ENCODE results near the gene ATP2C2. TPM values are rescaled to one million over a fixed set of nuclear protein-coding genes. Genes with fewer than 3 reads are reported as not detected.

ATP2C2 gene
- total RNA-seq, 1 donor from 2014 or later = not detected

- DNase-seq (ENCODE audit: extremely low read depth, low read depth, low spot score) = no peak
Measured at GRCh38 chr16:84508502-84508901, 140.2 kb downstream of the ATP2C2 start.

GRCh38 chr16:84509032-84509950 lies 141.0 kb downstream of the ATP2C2 start:
- DNase-seq (ENCODE audit: extremely low read depth, low read depth, low spot score) = no peak

GRCh38 chr16:84511180-84511800 lies 143.0 kb downstream of the ATP2C2 start:
- peak; percentile 48 for DNase-seq (ENCODE audit: extremely low read depth, low read depth, low spot score)

- no peak for DNase-seq (ENCODE audit: extremely low read depth, low read depth, low spot score)
Measured at GRCh38 chr16:84511831-84512230, 143.5 kb downstream of the ATP2C2 start.

GRCh38 chr16:84513123-84513522 lies 144.8 kb downstream of the ATP2C2 start:
- no peak for DNase-seq (ENCODE audit: extremely low read depth, low read depth, low spot score)

GRCh38 chr16:84513666-84514065 lies 145.3 kb downstream of the ATP2C2 start:
- no peak for DNase-seq (ENCODE audit: extremely low read depth, low read depth, low spot score)

Other genes with a start within 250 kb of the ATP2C2 start
- gene HSDL1, start 223.4 kb upstream of the ATP2C2 start, total RNA-seq = 19.1 and 23.7 TPM in 2 replicates
- gene DNAAF1, start 223.2 kb upstream of the ATP2C2 start, total RNA-seq = not detected in 2 replicates
- gene TAF1C, start 181.5 kb upstream of the ATP2C2 start, total RNA-seq = 21.3 and 62.0 TPM in 2 replicates
- gene ADAD2, start 177.4 kb upstream of the ATP2C2 start, total RNA-seq = 0.06 TPM in 1 of 2 replicates, not detected in the other
- not detected in 2 replicates for gene KCNG4, start 128.5 kb upstream of the ATP2C2 start, total RNA-seq
- gene WFDC1, start 73.7 kb upstream of the ATP2C2 start, total RNA-seq = not detected in 2 replicates
- gene MEAK7, start 136.1 kb downstream of the ATP2C2 start, total RNA-seq = 27.4 and 32.6 TPM in 2 replicates
- 311 and 460 TPM in 2 replicates for gene COTL1, start 249.5 kb downstream of the ATP2C2 start, total RNA-seq

Data from glomerular endothelial cell (primary cell).